ENCODE results near the gene CHP1.
"Not testable (repeated sequence)": the region's sequence is repeated elsewhere in the genome, so short reads cannot be mapped to it uniquely, and the experiment has no call there.

Gene CHP1

DNA sequence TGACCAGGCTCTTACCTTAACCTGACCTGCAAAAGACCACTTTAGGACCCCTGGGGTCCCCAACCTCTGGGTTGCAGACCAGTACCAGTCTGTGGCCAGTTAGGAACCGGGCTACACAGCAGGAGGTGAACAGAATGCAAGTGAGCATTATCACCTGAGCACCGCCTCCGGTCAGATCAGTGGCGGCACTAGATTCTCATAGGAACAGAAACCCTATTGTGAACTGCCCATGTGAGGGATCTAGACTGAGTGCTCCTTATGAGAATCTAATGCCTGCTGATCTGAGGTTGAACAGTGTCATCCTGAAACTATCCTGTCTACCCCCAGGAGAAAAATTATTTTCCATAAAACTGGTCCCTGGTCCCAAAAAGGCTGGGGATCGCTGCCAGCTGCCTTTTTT lies 20.3 kb downstream of the CHP1 start:
- H3K27ac ChIP-seq, result no peak overlapping the region
- ChIA-PET CTCF (no interaction called here), POLR2A (ENCODE audit: low non-redundant PET) (no interaction called here)

GRCh38 chr15:41254560-41254959 lies 23.5 kb downstream of the CHP1 start:
- H3K27ac ChIP-seq, result no peak overlapping the region
- ChIA-PET POLR2A (ENCODE audit: low non-redundant PET) (no interaction called here), CTCF (interaction anchor here (0.6 to 0.9 kb wide), 3 partner anchors 10 to 1558 kb away, joined by 3 to 4 read pairs (median 4); no protein-coding TSS in a partner anchor)

More for the DNA sequence above, 20.3 kb downstream of the CHP1 start:
- no peak for TF ChIP-seq CTCF (conservative IDR thresholded peaks at IDR 0.05; ENCODE audit: low read depth)
- DNase-seq (ENCODE audit: low spot score), result no peak

GRCh38 chr15:41256103-41256502 lies 25.0 kb downstream of the CHP1 start:
- POLR2A ChIA-PET (ENCODE audit: low non-redundant PET), result no interaction called here
- no peak overlapping the region for H3K27ac ChIP-seq
- CTCF ChIA-PET, result no interaction called here

More at GRCh38 chr15:41254560-41254959, 23.5 kb downstream of the CHP1 start:
- no peak for TF ChIP-seq CTCF (conservative IDR thresholded peaks at IDR 0.05; ENCODE audit: low read depth)
- no peak for DNase-seq (ENCODE audit: low spot score)

DNA sequence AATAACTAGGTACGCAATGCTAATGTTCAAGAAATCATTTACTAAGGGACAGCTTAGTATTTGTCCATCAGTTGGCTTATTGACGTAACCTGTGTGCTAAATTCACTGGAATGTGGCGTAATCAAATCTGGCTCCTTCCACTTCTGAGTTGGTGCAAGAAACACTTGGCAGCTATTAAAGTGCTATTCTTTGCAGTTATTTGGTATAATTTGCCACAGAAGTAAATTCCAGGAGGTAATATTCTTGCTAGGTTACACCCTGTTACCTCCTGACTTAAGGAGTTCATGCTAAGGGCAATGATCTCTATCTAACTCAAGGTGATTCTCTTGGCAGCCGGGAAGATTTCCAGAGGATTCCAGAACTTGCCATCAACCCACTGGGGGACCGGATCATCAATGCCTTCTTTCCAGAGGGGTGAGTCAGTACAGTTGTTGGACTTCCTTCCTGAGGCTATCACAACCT lies 25.5 kb downstream of the CHP1 start:
- ChIA-PET CTCF (no interaction called here), POLR2A (ENCODE audit: low non-redundant PET) (no interaction called here)
- TF ChIP-seq CTCF (conservative IDR thresholded peaks at IDR 0.05; ENCODE audit: low read depth), result no peak
- no peak for DNase-seq (ENCODE audit: low spot score)
- no peak overlapping the region for H3K27ac ChIP-seq

More at GRCh38 chr15:41256103-41256502, 25.0 kb downstream of the CHP1 start:
- no peak for DNase-seq (ENCODE audit: low spot score)
- no peak for TF ChIP-seq CTCF (conservative IDR thresholded peaks at IDR 0.05; ENCODE audit: low read depth)

DNA sequence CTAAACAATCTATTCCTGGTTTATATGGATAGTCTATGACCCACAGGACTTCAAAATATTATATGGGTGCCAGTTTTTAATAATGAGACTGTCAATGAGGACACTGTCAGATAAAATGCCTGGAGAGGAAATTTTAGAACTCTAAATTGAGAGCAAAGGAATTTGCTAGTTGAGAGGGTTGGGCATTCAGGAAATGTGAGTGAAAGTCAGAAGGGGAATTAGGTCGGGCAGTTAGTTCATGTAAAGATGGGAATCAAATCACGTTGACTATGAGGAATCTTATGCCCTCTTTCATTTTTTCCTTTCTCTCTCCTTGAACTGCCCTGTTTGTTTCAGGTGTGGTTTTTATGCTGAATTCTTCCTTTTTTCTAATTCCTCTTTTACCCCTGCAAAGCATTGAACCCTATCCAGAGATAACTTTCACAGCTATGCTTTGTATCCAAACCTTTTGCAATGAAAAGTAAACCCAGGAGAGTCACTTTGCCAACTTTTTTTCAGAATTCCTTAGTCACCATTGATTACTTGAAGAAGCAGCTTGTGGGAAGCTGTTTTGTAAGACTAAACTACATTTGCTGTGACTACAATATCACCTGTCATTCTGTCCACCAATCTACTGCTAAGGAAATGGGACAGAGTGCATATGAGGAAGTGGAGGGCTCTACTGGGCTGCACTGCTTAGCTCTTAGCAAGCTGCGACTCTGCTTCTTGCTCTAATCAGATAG lies 27.8 kb downstream of the CHP1 start:
- DNase-seq (ENCODE audit: low spot score), result no peak
- no peak for TF ChIP-seq CTCF (conservative IDR thresholded peaks at IDR 0.05; ENCODE audit: low read depth)
- ChIA-PET POLR2A (ENCODE audit: low non-redundant PET) (no interaction called here), CTCF (interaction anchor here (0.6 kb wide), 2 partner anchors 46 to 51 kb away, joined by 3 to 6 read pairs; no protein-coding TSS in a partner anchor)
- no peak overlapping the region for H3K27ac ChIP-seq

GRCh38 chr15:41259546-41260189 lies 28.6 kb downstream of the CHP1 start:
- TF ChIP-seq CTCF (conservative IDR thresholded peaks at IDR 0.05; ENCODE audit: low read depth), result no peak
- no peak overlapping the region for H3K27ac ChIP-seq
- ChIA-PET POLR2A (ENCODE audit: low non-redundant PET) (no interaction called here), CTCF (interaction anchor here (0.6 kb wide), 2 partner anchors 46 to 52 kb away, joined by 3 to 6 read pairs; no protein-coding TSS in a partner anchor)
- DNase-seq (ENCODE audit: low spot score), result no peak

DNA sequence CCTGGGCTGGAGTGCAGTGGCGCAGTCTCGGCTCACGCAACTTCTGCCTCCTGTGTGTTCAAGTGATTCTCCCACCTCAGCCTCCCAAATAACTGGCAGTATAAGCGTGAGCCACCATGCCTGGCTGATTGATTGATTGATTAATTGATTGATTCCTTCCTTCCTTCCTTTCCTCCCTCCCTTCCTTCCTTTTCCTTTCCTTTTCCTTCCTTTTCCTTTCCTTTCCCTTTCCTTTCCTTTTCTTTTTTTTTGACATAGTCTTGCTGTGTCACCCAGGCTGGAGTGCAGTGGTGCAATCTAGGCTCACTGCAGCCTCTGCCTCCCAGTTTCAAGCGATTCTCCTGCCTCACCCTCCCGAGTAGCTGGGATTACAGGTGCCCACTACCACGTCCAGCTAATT lies 29.9 kb downstream of the CHP1 start:
- DNase-seq (ENCODE audit: low spot score); POLR2A ChIA-PET (ENCODE audit: low non-redundant PET); H3K27ac ChIP-seq; CTCF ChIA-PET: not testable (repeated sequence)
